ENCODE data around the gene PTPRB.

Gene PTPRB

GRCh38 chr12:70607107-70607506 lies 30.1 kb downstream of the PTPRB start:
- TF ChIP-seq CTCF (IDR thresholded peaks at IDR 0.05; ENCODE audit: insufficient read depth, low read depth, low read length, missing control alignments) = no peak
- no peak overlapping the region for H3K4me3 ChIP-seq (ENCODE audit: low read length)
- DNase-seq (ENCODE audit: low read depth) = no peak

GRCh38 chr12:70605976-70606375 lies 31.3 kb downstream of the PTPRB start:
- TF ChIP-seq CTCF (IDR thresholded peaks at IDR 0.05; ENCODE audit: insufficient read depth, low read depth, low read length, missing control alignments) = no peak
- no peak overlapping the region for H3K4me3 ChIP-seq (ENCODE audit: low read length)
- DNase-seq (ENCODE audit: low read depth) = peak; percentile 78

GRCh38 chr12:70604662-70605061 lies 32.6 kb downstream of the PTPRB start:
- DNase-seq (ENCODE audit: low read depth) = no peak
- no peak overlapping the region for H3K4me3 ChIP-seq (ENCODE audit: low read length)
- TF ChIP-seq CTCF (IDR thresholded peaks at IDR 0.05; ENCODE audit: insufficient read depth, low read depth, low read length, missing control alignments) = no peak

GRCh38 chr12:70603044-70603443 lies 34.2 kb downstream of the PTPRB start:
- TF ChIP-seq CTCF (IDR thresholded peaks at IDR 0.05; ENCODE audit: insufficient read depth, low read depth, low read length, missing control alignments) = no peak
- peak; percentile 9 for DNase-seq (ENCODE audit: low read depth)

GRCh38 chr12:70598467-70599193 lies 38.6 kb downstream of the PTPRB start:
- no peak for TF ChIP-seq CTCF (IDR thresholded peaks at IDR 0.05; ENCODE audit: insufficient read depth, low read depth, low read length, missing control alignments)
- no peak for DNase-seq (ENCODE audit: low read depth)
- H3K4me3 ChIP-seq (ENCODE audit: low read length) = no peak overlapping the region

More at GRCh38 chr12:70603044-70603443, 34.2 kb downstream of the PTPRB start:
- H3K4me3 ChIP-seq (ENCODE audit: low read length) = no peak overlapping the region

- TF ChIP-seq CTCF (IDR thresholded peaks at IDR 0.05; ENCODE audit: insufficient read depth, low read depth, low read length, missing control alignments) = no peak
- DNase-seq (ENCODE audit: low read depth) = no peak
- no peak overlapping the region for H3K4me3 ChIP-seq (ENCODE audit: low read length)
Measured at GRCh38 chr12:70592664-70593063, 44.6 kb downstream of the PTPRB start.
